ENCODE data around the gene LLGL2. TPM values are rescaled to one million over a fixed set of nuclear protein-coding genes. Genes with fewer than 3 reads are reported as not detected.

The LLGL2 gene
- total RNA-seq, 1 donor from 2014 or later: 90.6 TPM

- Mint-ChIP-seq H3K27me3 (no peaks in the 10 kb centered on the region), H3K4me1 (ENCODE audit: unreplicated experiment) (no peaks in the 10 kb centered on the region), H3K27ac (peak overlapping the region; percentile 62), H3K4me3 (no peak overlapping the region), H3K36me3 (no peaks in the 10 kb centered on the region), H3K9me3 (no peaks in the 10 kb centered on the region)
- DNase-seq (ENCODE audit: extremely low spot score, unreplicated experiment): no peak
- no peak for TF ChIP-seq CTCF (conservative IDR thresholded peaks at IDR 0.05)
Measured at GRCh38 chr17:75610103-75610984, 84.8 kb downstream of the LLGL2 start.

- Mint-ChIP-seq H3K27me3 (no peaks in the 10 kb centered on the region), H3K4me3 (peak overlapping the region; percentile 44), H3K9me3 (no peaks in the 10 kb centered on the region), H3K27ac (peak overlapping the region; percentile 67), H3K4me1 (ENCODE audit: unreplicated experiment) (no peaks in the 10 kb centered on the region), H3K36me3 (no peaks in the 10 kb centered on the region)
- no peak for DNase-seq (ENCODE audit: extremely low spot score, unreplicated experiment)
- TF ChIP-seq CTCF (conservative IDR thresholded peaks at IDR 0.05): no peak
Measured at GRCh38 chr17:75611851-75612429, 86.4 kb downstream of the LLGL2 start.

- no peak overlapping the region for H3K27ac Mint-ChIP-seq
Measured at GRCh38 chr17:75612906-75613626, 87.6 kb downstream of the LLGL2 start.

GRCh38 chr17:75614006-75614405 is 88.5 kb downstream of the LLGL2 start:
- Mint-ChIP-seq H3K36me3 (no peaks in the 10 kb centered on the region), H3K9me3 (no peaks in the 10 kb centered on the region), H3K27me3 (no peaks in the 10 kb centered on the region), H3K4me3 (no peak overlapping the region), H3K27ac (no peak overlapping the region), H3K4me1 (ENCODE audit: unreplicated experiment) (no peaks in the 10 kb centered on the region)
- peak; percentile 25 for TF ChIP-seq CTCF (conservative IDR thresholded peaks at IDR 0.05)
- no peak for DNase-seq (ENCODE audit: extremely low spot score, unreplicated experiment)

More at GRCh38 chr17:75612906-75613626, 87.6 kb downstream of the LLGL2 start:
- no peaks in the 10 kb centered on the region for H3K27me3 Mint-ChIP-seq
- no peak for DNase-seq (ENCODE audit: extremely low spot score, unreplicated experiment)
- no peak for TF ChIP-seq CTCF (conservative IDR thresholded peaks at IDR 0.05)
- no peak overlapping the region for H3K4me3 Mint-ChIP-seq
- H3K36me3 Mint-ChIP-seq: no peaks in the 10 kb centered on the region
- no peaks in the 10 kb centered on the region for H3K4me1 Mint-ChIP-seq (ENCODE audit: unreplicated experiment)
- no peaks in the 10 kb centered on the region for H3K9me3 Mint-ChIP-seq

GRCh38 chr17:75614556-75615270 is 89.2 kb downstream of the LLGL2 start:
- Mint-ChIP-seq H3K27me3 (no peaks in the 10 kb centered on the region), H3K36me3 (no peaks in the 10 kb centered on the region), H3K4me1 (ENCODE audit: unreplicated experiment) (no peaks in the 10 kb centered on the region), H3K27ac (no peak overlapping the region), H3K9me3 (no peaks in the 10 kb centered on the region), H3K4me3 (no peak overlapping the region)
- TF ChIP-seq CTCF (conservative IDR thresholded peaks at IDR 0.05): no peak
- no peak for DNase-seq (ENCODE audit: extremely low spot score, unreplicated experiment)

Measured in type B pancreatic cell (in vitro differentiated cells).